ENCODE data around the gene VGF. TPM values are rescaled to one million over a fixed set of nuclear protein-coding genes. Genes with fewer than 3 reads are reported as not detected.
"Not testable (repeated sequence)": the region's sequence is repeated elsewhere in the genome, so short reads cannot be mapped to it uniquely, and the experiment has no call there.

The VGF gene
- total RNA-seq, 1 donor from 2014 or later, result 9.7 TPM

- no peak for DNase-seq
Observed at GRCh38 chr7:101115215-101115614, 50.2 kb downstream of the VGF start.

- no peak for DNase-seq
Observed at GRCh38 chr7:101114492-101114891, 50.9 kb downstream of the VGF start.

- no peak for DNase-seq
Observed at GRCh38 chr7:101113836-101114235, 51.5 kb downstream of the VGF start.

- not testable (repeated sequence) for DNase-seq
Observed at GRCh38 chr7:101113140-101113539, 52.2 kb downstream of the VGF start.

Small RNA genes lying within 50 kb of the gene (small RNA-seq; reads per million reads assigned to genes)
- gene MIR4653, result not detected

Other genes with a start within 250 kb of the VGF start
- 0.47 TPM for gene MUC3A, start 216.0 kb downstream of the VGF start, total RNA-seq
- not detected for gene MUC12, start 196.0 kb downstream of the VGF start, total RNA-seq
- not detected for gene MUC17, start 145.5 kb downstream of the VGF start, total RNA-seq
- gene TRIM56, start 80.1 kb downstream of the VGF start, total RNA-seq, result 1.1 TPM
- 0.78 TPM for gene SERPINE1, start 38.5 kb downstream of the VGF start, total RNA-seq
- gene AP1S1, start 11.1 kb downstream of the VGF start, total RNA-seq, result 93.4 TPM
- gene NAT16, start 14.7 kb upstream of the VGF start, total RNA-seq, result 1.2 TPM
- gene MOGAT3, start 35.5 kb upstream of the VGF start, total RNA-seq, result not detected
- gene PLOD3, start 52.0 kb upstream of the VGF start, total RNA-seq, result 10.5 TPM
- 35.7 TPM for gene ZNHIT1, start 52.6 kb upstream of the VGF start, total RNA-seq
- gene CLDN15, start 72.2 kb upstream of the VGF start, total RNA-seq, result 6.4 TPM
- 59.9 TPM for gene FIS1, start 79.5 kb upstream of the VGF start, total RNA-seq
- 32.9 TPM for gene IFT22, start 156.2 kb upstream of the VGF start, total RNA-seq
- gene COL26A1, start 197.3 kb upstream of the VGF start, total RNA-seq, result 3.4 TPM

Measured in occipital lobe (tissue), 3 donors.